ENCODE data around the gene RAB5IF. TPM values are rescaled to one million over a fixed set of nuclear protein-coding genes. Genes with fewer than 3 reads are reported as not detected.

Gene RAB5IF
- total and polyA plus RNA-seq, 2 of the 13 experiments (the other 11 are each of a cell fraction or from before 2014, with no cell fraction given) = 261 to 305 TPM

DNA sequence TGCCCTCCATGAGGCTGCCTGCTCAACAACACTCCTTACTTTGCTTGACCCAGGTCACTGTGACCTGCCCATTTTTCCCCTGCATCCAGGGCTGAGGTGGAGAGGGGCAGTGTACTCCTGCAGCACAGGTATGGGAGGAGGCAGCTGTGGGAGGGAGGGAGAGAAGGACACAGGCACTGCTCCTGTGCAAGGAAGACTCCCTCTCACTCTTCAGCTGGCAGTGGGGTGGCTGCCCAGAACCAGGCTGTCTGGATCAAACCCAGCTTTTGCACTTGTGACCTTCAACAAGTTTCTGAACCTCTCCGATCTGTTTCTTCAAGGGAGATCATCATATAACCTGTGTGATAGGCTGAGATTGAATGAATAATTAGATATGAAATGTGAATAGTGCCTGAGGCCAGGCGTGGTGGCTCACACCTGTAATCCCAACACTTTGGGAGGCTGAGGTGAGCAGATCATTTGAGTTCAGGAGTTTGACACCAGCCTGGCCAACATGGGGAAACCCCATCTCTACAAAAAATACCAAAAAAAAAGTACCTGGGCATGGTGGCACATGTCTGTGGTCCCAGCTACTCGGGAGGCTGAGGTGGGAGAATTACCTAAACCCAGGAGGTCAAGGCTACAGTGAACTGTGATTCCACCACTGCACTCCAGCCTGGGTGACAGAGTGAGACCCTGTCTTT is 18.1 kb upstream of the RAB5IF start:
- Histone ChIP-seq H3K27ac (ENCODE audit: extremely low read length, insufficient read depth, low read length) (no peak overlapping the region), H3K27me3 (ENCODE audit: control insufficient read depth in 1 of 2, insufficient read depth in 2 of 2, low read length in 2 of 2) (no peaks in the 10 kb centered on the region), H3K79me2 (ENCODE audit: insufficient read depth, low read length) (no peaks in the 10 kb centered on the region), H3K9me3 (ENCODE audit: low read length) (no peaks in the 10 kb centered on the region), H3K9ac (ENCODE audit: insufficient read depth, low read depth, low read length) (no peak overlapping the region), H3K36me3 (replicated peaks in 1 of 2; ENCODE audit: control insufficient read depth in 1 of 2, insufficient read depth in 2 of 2, low read length in 2 of 2) (peaks cover 30 to 52% of the 10 kb centered on the region in 2 experiments), H3K4me2 (ENCODE audit: low read depth, low read length) (no peak overlapping the region), H3K4me1 (ENCODE audit: insufficient read depth, low read length) (no peaks in the 10 kb centered on the region), H3K4me3 (replicated peaks in 1 of 3; ENCODE audit: insufficient read depth in 1 of 3, low read depth in 2 of 3, low read length in 3 of 3) (no peak overlapping the region), H2AFZ (ENCODE audit: low read length) (no peak overlapping the region), H4K20me1 (ENCODE audit: insufficient read depth, low read length) (no peaks in the 10 kb centered on the region)
- ATAC-seq = no peak
- DNase-seq (ENCODE audit: low spot score) = no peak
- WGBS (ENCODE audit: low lambda C conversion rate) = 86% methylated on average over 3 of the region's 3 CpGs
- ChIA-PET CTCF (ENCODE audit: low intra/inter-chr PET ratio, low total read pairs) (no interaction called here), POLR2A (interaction anchor here (1.1 to 2.9 kb wide), 4 partner anchors 12 to 18 kb away, joined by 3 to 23 read pairs (median 8); partner anchors contain the start of genes RAB5IF and TGIF2)
- no TSS peak for BruUV-seq (replicated peaks)
- intact Hi-C loops (cut with micrococcal nuclease; ENCODE audit: unreplicated experiment) (loop anchor here (5.0 kb wide), 1 partner anchor 1835 kb away; no protein-coding TSS in a partner anchor), in situ Hi-C loops (cut with HindIII; ENCODE audit: extremely low pct_ligation_motif_present, low pct_unique_long_range_greater_than_20kb) (no loop called here)
- FAIRE-seq = no peak
- TF ChIP-seq, protein P1, sequence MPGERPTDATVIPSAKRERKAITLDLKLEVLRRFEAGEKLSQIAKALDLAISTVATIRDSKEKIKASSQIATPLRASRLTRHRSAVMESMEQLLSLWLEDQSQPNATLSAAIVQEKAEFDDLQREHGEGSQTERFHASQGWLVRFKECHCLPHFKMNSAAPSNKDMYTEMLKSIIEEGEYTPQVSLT (CRISPR knock-in tag; IDR thresholded peaks at IDR 0.05; ENCODE audit: borderline replicate concordance, low read depth) = no peak
- TF ChIP-seq POLR2A (IDR thresholded peaks at IDR 0.05; ENCODE audit: insufficient read depth in 1 of 2, low read depth in 2 of 2, low read length in 2 of 2) (peak in 1 of 2 experiments; percentile 35; a peak in 1 of 4 replicates), ZNF850 (CRISPR knock-in tag; conservative IDR thresholded peaks at IDR 0.05) (no peak), SMARCC2 (IDR thresholded peaks at IDR 0.05) (no peak), MATR3 (CRISPR knock-in tag; IDR thresholded peaks at IDR 0.05) (no peak), EZH2 (conservative IDR thresholded peaks at IDR 0.05; ENCODE audit: low read depth, low read length) (no peak), FOXC1 (CRISPR knock-in tag; IDR thresholded peaks at IDR 0.05; ENCODE audit: borderline replicate concordance) (0 out of 2 replicates have a peak, but pooled peaks have one; percentile 30), CREB1 (IDR thresholded peaks at IDR 0.05) (no peak), CREB1 (CRISPR knock-in tag; IDR thresholded peaks at IDR 0.05) (no peak), ATF7-NPFF (CRISPR knock-in tag; IDR thresholded peaks at IDR 0.05; ENCODE audit: low read depth) (no peak), HMGA1 (CRISPR knock-in tag; conservative IDR thresholded peaks at IDR 0.05) (no peak), ZNF747 (CRISPR knock-in tag; IDR thresholded peaks at IDR 0.05; ENCODE audit: borderline replicate concordance) (no peak), ZNF737 (CRISPR knock-in tag; IDR thresholded peaks at IDR 0.05; ENCODE audit: borderline replicate concordance) (no peak)
- TF ChIP-seq, protein P2, sequence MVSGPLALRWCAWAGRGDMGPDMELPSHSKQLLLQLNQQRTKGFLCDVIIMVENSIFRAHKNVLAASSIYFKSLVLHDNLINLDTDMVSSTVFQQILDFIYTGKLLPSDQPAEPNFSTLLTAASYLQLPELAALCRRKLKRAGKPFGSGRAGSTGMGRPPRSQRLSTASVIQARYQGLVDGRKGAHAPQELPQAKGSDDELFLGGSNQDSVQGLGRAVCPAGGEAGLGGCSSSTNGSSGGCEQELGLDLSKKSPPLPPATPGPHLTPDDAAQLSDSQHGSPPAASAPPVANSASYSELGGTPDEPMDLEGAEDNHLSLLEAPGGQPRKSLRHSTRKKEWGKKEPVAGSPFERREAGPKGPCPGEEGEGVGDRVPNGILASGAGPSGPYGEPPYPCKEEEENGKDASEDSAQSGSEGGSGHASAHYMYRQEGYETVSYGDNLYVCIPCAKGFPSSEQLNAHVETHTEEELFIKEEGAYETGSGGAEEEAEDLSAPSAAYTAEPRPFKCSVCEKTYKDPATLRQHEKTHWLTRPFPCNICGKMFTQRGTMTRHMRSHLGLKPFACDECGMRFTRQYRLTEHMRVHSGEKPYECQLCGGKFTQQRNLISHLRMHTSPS (CRISPR knock-in tag; IDR thresholded peaks at IDR 0.05; ENCODE audit: low read depth) = no peak
- TF ChIP-seq, protein P3, sequence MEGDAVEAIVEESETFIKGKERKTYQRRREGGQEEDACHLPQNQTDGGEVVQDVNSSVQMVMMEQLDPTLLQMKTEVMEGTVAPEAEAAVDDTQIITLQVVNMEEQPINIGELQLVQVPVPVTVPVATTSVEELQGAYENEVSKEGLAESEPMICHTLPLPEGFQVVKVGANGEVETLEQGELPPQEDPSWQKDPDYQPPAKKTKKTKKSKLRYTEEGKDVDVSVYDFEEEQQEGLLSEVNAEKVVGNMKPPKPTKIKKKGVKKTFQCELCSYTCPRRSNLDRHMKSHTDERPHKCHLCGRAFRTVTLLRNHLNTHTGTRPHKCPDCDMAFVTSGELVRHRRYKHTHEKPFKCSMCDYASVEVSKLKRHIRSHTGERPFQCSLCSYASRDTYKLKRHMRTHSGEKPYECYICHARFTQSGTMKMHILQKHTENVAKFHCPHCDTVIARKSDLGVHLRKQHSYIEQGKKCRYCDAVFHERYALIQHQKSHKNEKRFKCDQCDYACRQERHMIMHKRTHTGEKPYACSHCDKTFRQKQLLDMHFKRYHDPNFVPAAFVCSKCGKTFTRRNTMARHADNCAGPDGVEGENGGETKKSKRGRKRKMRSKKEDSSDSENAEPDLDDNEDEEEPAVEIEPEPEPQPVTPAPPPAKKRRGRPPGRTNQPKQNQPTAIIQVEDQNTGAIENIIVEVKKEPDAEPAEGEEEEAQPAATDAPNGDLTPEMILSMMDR (CRISPR knock-in tag; IDR thresholded peaks at IDR 0.05) = no peak
- TF ChIP-seq, protein P4, sequence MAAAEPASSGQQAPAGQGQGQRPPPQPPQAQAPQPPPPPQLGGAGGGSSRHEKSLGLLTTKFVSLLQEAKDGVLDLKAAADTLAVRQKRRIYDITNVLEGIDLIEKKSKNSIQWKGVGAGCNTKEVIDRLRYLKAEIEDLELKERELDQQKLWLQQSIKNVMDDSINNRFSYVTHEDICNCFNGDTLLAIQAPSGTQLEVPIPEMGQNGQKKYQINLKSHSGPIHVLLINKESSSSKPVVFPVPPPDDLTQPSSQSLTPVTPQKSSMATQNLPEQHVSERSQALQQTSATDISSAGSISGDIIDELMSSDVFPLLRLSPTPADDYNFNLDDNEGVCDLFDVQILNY (CRISPR knock-in tag; conservative IDR thresholded peaks at IDR 0.05) = no peak
- TF ChIP-seq, protein P5, sequence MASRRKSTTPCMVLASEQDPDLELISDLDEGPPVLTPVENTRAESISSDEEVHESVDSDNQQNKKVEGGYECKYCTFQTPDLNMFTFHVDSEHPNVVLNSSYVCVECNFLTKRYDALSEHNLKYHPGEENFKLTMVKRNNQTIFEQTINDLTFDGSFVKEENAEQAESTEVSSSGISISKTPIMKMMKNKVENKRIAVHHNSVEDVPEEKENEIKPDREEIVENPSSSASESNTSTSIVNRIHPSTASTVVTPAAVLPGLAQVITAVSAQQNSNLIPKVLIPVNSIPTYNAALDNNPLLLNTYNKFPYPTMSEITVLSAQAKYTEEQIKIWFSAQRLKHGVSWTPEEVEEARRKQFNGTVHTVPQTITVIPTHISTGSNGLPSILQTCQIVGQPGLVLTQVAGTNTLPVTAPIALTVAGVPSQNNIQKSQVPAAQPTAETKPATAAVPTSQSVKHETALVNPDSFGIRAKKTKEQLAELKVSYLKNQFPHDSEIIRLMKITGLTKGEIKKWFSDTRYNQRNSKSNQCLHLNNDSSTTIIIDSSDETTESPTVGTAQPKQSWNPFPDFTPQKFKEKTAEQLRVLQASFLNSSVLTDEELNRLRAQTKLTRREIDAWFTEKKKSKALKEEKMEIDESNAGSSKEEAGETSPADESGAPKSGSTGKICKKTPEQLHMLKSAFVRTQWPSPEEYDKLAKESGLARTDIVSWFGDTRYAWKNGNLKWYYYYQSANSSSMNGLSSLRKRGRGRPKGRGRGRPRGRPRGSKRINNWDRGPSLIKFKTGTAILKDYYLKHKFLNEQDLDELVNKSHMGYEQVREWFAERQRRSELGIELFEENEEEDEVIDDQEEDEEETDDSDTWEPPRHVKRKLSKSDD (CRISPR knock-in tag; IDR thresholded peaks at IDR 0.05; ENCODE audit: low read depth) = no peak

Data from HepG2 (cell line).